ENCODE results near the gene RETSAT.
"Not testable (repeated sequence)": the region's sequence is repeated elsewhere in the genome, so short reads cannot be mapped to it uniquely, and the experiment has no call there.

The RETSAT gene

GRCh38 chr2:85354286-85355072, at the start of gene RETSAT, which contains the start of gene ELMOD3:
RETSAT (minus strand) TSS chr2:85354528; CDS start chr2:85354507, 21 bp downstream.
ELMOD3 (plus strand) TSS chr2:85354769; CDS start chr2:85357199, 2,430 bp downstream.
- DNase-seq (ENCODE audit: low spot score), result peak; percentile 98

GRCh38 chr2:85401844-85402243, 47.5 kb upstream of the RETSAT start:
- no peak for DNase-seq (ENCODE audit: low spot score)

- DNase-seq (ENCODE audit: low spot score), result no peak
These were observed 47.1 kb upstream of the RETSAT start for GRCh38 chr2:85401464-85401805.

GRCh38 chr2:85400541-85401463, 46.5 kb upstream of the RETSAT start:
- DNase-seq (ENCODE audit: low spot score), result no peak

GRCh38 chr2:85400023-85400422, 45.7 kb upstream of the RETSAT start:
- no peak for DNase-seq (ENCODE audit: low spot score)

GRCh38 chr2:85399183-85399455, 44.8 kb upstream of the RETSAT start:
- no peak for DNase-seq (ENCODE audit: low spot score)

- DNase-seq (ENCODE audit: low spot score), result no peak
These were observed 44.3 kb upstream of the RETSAT start for GRCh38 chr2:85398426-85399182.

GRCh38 chr2:85397925-85398331, 43.6 kb upstream of the RETSAT start:
- no peak for DNase-seq (ENCODE audit: low spot score)

GRCh38 chr2:85396531-85397470, 42.5 kb upstream of the RETSAT start:
- no peak for DNase-seq (ENCODE audit: low spot score)

GRCh38 chr2:85395912-85396475, 41.7 kb upstream of the RETSAT start:
- DNase-seq (ENCODE audit: low spot score), result no peak

- DNase-seq (ENCODE audit: low spot score), result no peak
These were observed 40.6 kb upstream of the RETSAT start for GRCh38 chr2:85394976-85395375.

GRCh38 chr2:85394261-85394681, 39.9 kb upstream of the RETSAT start:
- no peak for DNase-seq (ENCODE audit: low spot score)

- DNase-seq (ENCODE audit: low spot score), result no peak
These were observed 39.5 kb upstream of the RETSAT start for GRCh38 chr2:85393836-85394235.

GRCh38 chr2:85390941-85391669, 36.8 kb upstream of the RETSAT start:
- peak; percentile 17 for DNase-seq (ENCODE audit: low spot score)

GRCh38 chr2:85388878-85389538, 34.7 kb upstream of the RETSAT start:
- DNase-seq (ENCODE audit: low spot score), result no peak

GRCh38 chr2:85387754-85388153, 33.4 kb upstream of the RETSAT start:
- DNase-seq (ENCODE audit: low spot score), result no peak

GRCh38 chr2:85385746-85386145, 31.4 kb upstream of the RETSAT start:
- DNase-seq (ENCODE audit: low spot score), result no peak

GRCh38 chr2:85383850-85384249, 29.5 kb upstream of the RETSAT start:
- DNase-seq (ENCODE audit: low spot score), result no peak

- DNase-seq (ENCODE audit: low spot score), result not testable (repeated sequence)
These were observed 28.8 kb upstream of the RETSAT start for GRCh38 chr2:85383151-85383550.

- DNase-seq (ENCODE audit: low spot score), result no peak
These were observed 25.7 kb upstream of the RETSAT start for GRCh38 chr2:85380048-85380447.

Measured in COLO829 (cell line).